DND-41 (cell line): ENCODE data around the gene SLC31A1.

Experiments
- ATAC-seq: fragments of 200-7000 bp; cut with Tn5 transposase; 3 replicates; pipeline ENCODE4 v1.9.1; 2021; ENCODE audit warnings: low read depth; ENCODE audit not compliant: insufficient read depth
- DNase-seq: peaks from one replicate; pipeline ENCODE4 v3.0.0-alpha.2; 2020
- H2AFZ ChIP-seq: 2 replicates; pipeline ENCODE4 v1.6.0; 2012; ENCODE audit warnings: low read depth, low read length
- H3K27ac ChIP-seq: 2 replicates; pipeline ENCODE4 v1.5.1; 2012; ENCODE audit warnings: low read length, inconsistent platforms
- H3K27me3 ChIP-seq: fragments of 200-600 bp; sonication (generic); 2 replicates; pipeline ENCODE4 v1.6.0; 2012; ENCODE audit warnings: low read length, mild to moderate bottlenecking, inconsistent platforms; ENCODE audit not compliant: insufficient read depth, poor library complexity
- H3K36me3 ChIP-seq: 2 replicates; pipeline ENCODE4 v1.5.1; 2012; ENCODE audit warnings: low read length, inconsistent platforms; ENCODE audit not compliant: insufficient read depth
- H3K4me1 ChIP-seq: 2 replicates; pipeline ENCODE4 v1.5.1; 2012; ENCODE audit warnings: mild to moderate bottlenecking, low read length; ENCODE audit not compliant: insufficient read depth
- H3K4me2 ChIP-seq: 2 replicates; pipeline ENCODE4 v1.6.0; 2012; ENCODE audit warnings: mild to moderate bottlenecking, moderate library complexity, low read length, inconsistent platforms; ENCODE audit not compliant: insufficient read depth
- H3K4me3 ChIP-seq, 2 experiments: fragments of 200-600 bp in 1 of 2; shearing (Covaris generic) in 1 of 2; 2 replicates each; pipeline ENCODE4 v1.5.1; 2012 to 2016; ENCODE audit warnings: inconsistent platforms in 2 of 2, low read length in 2 of 2, mild to moderate bottlenecking in 2 of 2, low read depth in 1 of 2, moderate library complexity in 1 of 2
- H3K79me2 ChIP-seq: 2 replicates; pipeline ENCODE4 v1.6.0; 2012; ENCODE audit warnings: low read length, inconsistent platforms; ENCODE audit not compliant: insufficient read depth
- H3K9ac ChIP-seq: 2 replicates; pipeline ENCODE4 v1.6.0; 2012; ENCODE audit warnings: low read depth, mild to moderate bottlenecking, inconsistent platforms, low read length, moderate library complexity
- H3K9me3 ChIP-seq: 2 replicates; pipeline ENCODE4 v1.5.1; 2012; ENCODE audit warnings: low read length, moderate library complexity, mild to moderate bottlenecking, inconsistent platforms; ENCODE audit not compliant: insufficient read depth, severe bottlenecking
- H4K20me1 ChIP-seq: 2 replicates; pipeline ENCODE4 v1.6.0; 2012; ENCODE audit warnings: low read length; ENCODE audit not compliant: insufficient read depth
- EZH2 ChIP-seq: IDR thresholded peaks from 3 replicates; pipeline ENCODE4 v1.6.1; 2012; ENCODE audit warnings: borderline replicate concordance, low read depth, mild to moderate bottlenecking, moderate library complexity, low read length, inconsistent platforms; ENCODE audit not compliant: severe bottlenecking
- TF ChIP-seq, protein P1 (sequence below): IDR thresholded peaks from 2 replicates; pipeline ENCODE4 v1.5.1; 2012; ENCODE audit warnings: borderline replicate concordance, low read length, moderate library complexity, mild to moderate bottlenecking; ENCODE audit not compliant: poor library complexity, severe bottlenecking; ENCODE audit errors: extremely low read depth

SLC31A1 gene

GRCh38 chr9:113205432-113205831, 15.9 kb upstream of the SLC31A1 start:
- DNase-seq (no peak), ATAC-seq (no peak)
- Histone ChIP-seq H3K4me1 (no peaks in the 10 kb centered on the region), H3K36me3 (peaks cover 44% of the 10 kb centered on the region), H4K20me1 (no peaks in the 10 kb centered on the region), H3K4me2 (no peak overlapping the region), H3K4me3 (no peak overlapping the region), H2AFZ (no peak overlapping the region), H3K79me2 (no peaks in the 10 kb centered on the region; the same call in 1 of the 2 replicates), H3K27me3 (no peaks in the 10 kb centered on the region), H3K9me3 (no peaks in the 10 kb centered on the region), H3K9ac (no peak overlapping the region), H3K27ac (no peak overlapping the region)
- TF ChIP-seq, protein P1, sequence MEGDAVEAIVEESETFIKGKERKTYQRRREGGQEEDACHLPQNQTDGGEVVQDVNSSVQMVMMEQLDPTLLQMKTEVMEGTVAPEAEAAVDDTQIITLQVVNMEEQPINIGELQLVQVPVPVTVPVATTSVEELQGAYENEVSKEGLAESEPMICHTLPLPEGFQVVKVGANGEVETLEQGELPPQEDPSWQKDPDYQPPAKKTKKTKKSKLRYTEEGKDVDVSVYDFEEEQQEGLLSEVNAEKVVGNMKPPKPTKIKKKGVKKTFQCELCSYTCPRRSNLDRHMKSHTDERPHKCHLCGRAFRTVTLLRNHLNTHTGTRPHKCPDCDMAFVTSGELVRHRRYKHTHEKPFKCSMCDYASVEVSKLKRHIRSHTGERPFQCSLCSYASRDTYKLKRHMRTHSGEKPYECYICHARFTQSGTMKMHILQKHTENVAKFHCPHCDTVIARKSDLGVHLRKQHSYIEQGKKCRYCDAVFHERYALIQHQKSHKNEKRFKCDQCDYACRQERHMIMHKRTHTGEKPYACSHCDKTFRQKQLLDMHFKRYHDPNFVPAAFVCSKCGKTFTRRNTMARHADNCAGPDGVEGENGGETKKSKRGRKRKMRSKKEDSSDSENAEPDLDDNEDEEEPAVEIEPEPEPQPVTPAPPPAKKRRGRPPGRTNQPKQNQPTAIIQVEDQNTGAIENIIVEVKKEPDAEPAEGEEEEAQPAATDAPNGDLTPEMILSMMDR, result no peak
- no peak for TF ChIP-seq EZH2

- no peak for DNase-seq
Measured at GRCh38 chr9:113205861-113206260, 15.5 kb upstream of the SLC31A1 start.

DNA sequence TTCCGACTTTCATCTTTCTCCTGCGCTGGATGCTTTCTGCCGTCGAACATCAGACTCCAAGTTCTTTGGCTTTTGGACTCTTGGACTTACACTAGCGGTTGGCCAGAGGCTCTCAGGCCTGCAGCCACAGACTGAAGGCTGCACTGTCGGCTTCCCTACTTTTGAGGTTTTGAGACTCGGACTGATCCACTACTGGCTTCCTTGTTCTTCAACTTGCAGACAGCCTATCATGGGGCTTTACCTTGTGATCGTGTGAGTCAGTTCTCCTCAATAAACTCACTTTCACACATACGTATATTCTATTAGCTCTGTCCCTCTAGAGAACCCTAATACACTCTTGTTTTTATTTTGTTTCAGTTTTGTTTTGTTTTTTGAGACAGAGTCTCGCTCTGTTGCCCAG, 10.5 kb upstream of the SLC31A1 start:
- no peak for TF ChIP-seq EZH2
- TF ChIP-seq, protein P1, result no peak
- DNase-seq, result no peak
- Histone ChIP-seq H3K27me3 (no peaks in the 10 kb centered on the region), H2AFZ (no peak overlapping the region), H3K4me2 (no peak overlapping the region), H3K9ac (no peak overlapping the region), H4K20me1 (no peaks in the 10 kb centered on the region; the same call in 1 of the 2 replicates), H3K4me3 (no peak overlapping the region), H3K79me2 (peaks cover 33% of the 10 kb centered on the region), H3K36me3 (peaks cover 29% of the 10 kb centered on the region; the same call in 1 of the 2 replicates), H3K27ac (no peak overlapping the region), H3K4me1 (no peaks in the 10 kb centered on the region), H3K9me3 (no peaks in the 10 kb centered on the region)
- no peak for ATAC-seq

More at GRCh38 chr9:113205861-113206260, 15.5 kb upstream of the SLC31A1 start:
- no peak overlapping the region for H2AFZ ChIP-seq
- no peak overlapping the region for H3K4me3 ChIP-seq
- H3K36me3 ChIP-seq, result peaks cover 47% of the 10 kb centered on the region
- no peak for ATAC-seq
- H3K27me3 ChIP-seq, result no peaks in the 10 kb centered on the region
- no peak overlapping the region for H3K9ac ChIP-seq
- H3K4me1 ChIP-seq, result no peaks in the 10 kb centered on the region
- no peaks in the 10 kb centered on the region; the same call in 1 of the 2 replicates for H3K79me2 ChIP-seq
- TF ChIP-seq, protein P1, result no peak
- TF ChIP-seq EZH2, result no peak
- H3K4me2 ChIP-seq, result no peak overlapping the region
- H3K9me3 ChIP-seq, result no peaks in the 10 kb centered on the region
- no peak overlapping the region for H3K27ac ChIP-seq
- no peaks in the 10 kb centered on the region for H4K20me1 ChIP-seq
